ENCODE measurements around the gene CNTD1.

DNA sequence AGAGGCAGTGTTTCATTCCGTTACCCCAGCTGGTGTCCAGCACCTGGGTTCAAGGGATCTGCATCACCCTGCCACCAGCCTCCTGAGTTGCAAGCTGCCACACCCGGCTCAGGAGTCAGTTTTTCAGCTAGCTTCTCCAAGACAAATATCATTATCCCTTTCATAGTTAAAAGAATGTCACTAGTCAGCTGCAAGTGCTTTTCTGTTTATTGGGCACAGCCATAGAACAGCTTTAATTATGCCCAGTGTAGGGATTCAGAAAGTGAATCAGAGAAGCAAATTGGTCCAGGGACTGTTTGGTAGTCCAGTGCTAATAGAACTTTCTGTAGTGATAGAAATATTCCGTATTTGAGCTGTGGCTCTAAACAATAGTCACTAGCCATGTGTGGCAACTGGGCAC lies 49.4 kb downstream of the CNTD1 start:
- TF ChIP-seq, protein P1, sequence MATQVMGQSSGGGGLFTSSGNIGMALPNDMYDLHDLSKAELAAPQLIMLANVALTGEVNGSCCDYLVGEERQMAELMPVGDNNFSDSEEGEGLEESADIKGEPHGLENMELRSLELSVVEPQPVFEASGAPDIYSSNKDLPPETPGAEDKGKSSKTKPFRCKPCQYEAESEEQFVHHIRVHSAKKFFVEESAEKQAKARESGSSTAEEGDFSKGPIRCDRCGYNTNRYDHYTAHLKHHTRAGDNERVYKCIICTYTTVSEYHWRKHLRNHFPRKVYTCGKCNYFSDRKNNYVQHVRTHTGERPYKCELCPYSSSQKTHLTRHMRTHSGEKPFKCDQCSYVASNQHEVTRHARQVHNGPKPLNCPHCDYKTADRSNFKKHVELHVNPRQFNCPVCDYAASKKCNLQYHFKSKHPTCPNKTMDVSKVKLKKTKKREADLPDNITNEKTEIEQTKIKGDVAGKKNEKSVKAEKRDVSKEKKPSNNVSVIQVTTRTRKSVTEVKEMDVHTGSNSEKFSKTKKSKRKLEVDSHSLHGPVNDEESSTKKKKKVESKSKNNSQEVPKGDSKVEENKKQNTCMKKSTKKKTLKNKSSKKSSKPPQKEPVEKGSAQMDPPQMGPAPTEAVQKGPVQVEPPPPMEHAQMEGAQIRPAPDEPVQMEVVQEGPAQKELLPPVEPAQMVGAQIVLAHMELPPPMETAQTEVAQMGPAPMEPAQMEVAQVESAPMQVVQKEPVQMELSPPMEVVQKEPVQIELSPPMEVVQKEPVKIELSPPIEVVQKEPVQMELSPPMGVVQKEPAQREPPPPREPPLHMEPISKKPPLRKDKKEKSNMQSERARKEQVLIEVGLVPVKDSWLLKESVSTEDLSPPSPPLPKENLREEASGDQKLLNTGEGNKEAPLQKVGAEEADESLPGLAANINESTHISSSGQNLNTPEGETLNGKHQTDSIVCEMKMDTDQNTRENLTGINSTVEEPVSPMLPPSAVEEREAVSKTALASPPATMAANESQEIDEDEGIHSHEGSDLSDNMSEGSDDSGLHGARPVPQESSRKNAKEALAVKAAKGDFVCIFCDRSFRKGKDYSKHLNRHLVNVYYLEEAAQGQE (IDR thresholded peaks at IDR 0.05; ENCODE audit: unreplicated experiment) = no peak
- TF ChIP-seq, protein P2, sequence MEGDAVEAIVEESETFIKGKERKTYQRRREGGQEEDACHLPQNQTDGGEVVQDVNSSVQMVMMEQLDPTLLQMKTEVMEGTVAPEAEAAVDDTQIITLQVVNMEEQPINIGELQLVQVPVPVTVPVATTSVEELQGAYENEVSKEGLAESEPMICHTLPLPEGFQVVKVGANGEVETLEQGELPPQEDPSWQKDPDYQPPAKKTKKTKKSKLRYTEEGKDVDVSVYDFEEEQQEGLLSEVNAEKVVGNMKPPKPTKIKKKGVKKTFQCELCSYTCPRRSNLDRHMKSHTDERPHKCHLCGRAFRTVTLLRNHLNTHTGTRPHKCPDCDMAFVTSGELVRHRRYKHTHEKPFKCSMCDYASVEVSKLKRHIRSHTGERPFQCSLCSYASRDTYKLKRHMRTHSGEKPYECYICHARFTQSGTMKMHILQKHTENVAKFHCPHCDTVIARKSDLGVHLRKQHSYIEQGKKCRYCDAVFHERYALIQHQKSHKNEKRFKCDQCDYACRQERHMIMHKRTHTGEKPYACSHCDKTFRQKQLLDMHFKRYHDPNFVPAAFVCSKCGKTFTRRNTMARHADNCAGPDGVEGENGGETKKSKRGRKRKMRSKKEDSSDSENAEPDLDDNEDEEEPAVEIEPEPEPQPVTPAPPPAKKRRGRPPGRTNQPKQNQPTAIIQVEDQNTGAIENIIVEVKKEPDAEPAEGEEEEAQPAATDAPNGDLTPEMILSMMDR (conservative IDR thresholded peaks at IDR 0.05; ENCODE audit: low read depth in 2 of 2) = no peak
- TF ChIP-seq EZH2 (IDR thresholded peaks at IDR 0.05; ENCODE audit: low read depth, unreplicated experiment) = no peak
